ENCODE measurements around the gene MAN2B1. TPM values are rescaled to one million over a fixed set of nuclear protein-coding genes. Genes with fewer than 3 reads are reported as not detected.

MAN2B1 gene
- total RNA-seq, 2 donors from 2014 or later = 111 to 118 TPM

GRCh38 chr19:12652219-12652618 lies 14.3 kb downstream of the MAN2B1 start:
- ATAC-seq (ENCODE audit: insufficient number of reproducible peaks, low FRiP score, low read depth) (no peak), DNase-seq (ENCODE audit: low spot score) (no peak)
- Histone ChIP-seq H3K9me3 (no peaks in the 10 kb centered on the region), H3K4me1 (ENCODE audit: control insufficient read depth in 1 of 2, low read depth in 2 of 2) (peaks cover 9 to 11% of the 10 kb centered on the region in 2 donors), H3K27ac (no peak overlapping the region), H3K4me3 (no peak overlapping the region), H3K36me3 (peaks cover under 1% of the 10 kb centered on the region), H3K27me3 (replicated peaks; ENCODE audit: insufficient read depth) (no peaks in the 10 kb centered on the region)
- TF ChIP-seq CTCF (IDR thresholded peaks at IDR 0.05) = no peak

- no peak overlapping the region for H3K4me3 ChIP-seq
- no peaks in the 10 kb centered on the region for H3K27me3 ChIP-seq (replicated peaks; ENCODE audit: insufficient read depth)
- DNase-seq (ENCODE audit: low spot score) = no peak
- no peak for TF ChIP-seq CTCF (IDR thresholded peaks at IDR 0.05)
- ATAC-seq (ENCODE audit: insufficient number of reproducible peaks, low FRiP score, low read depth) = no peak
- H3K9me3 ChIP-seq = no peaks in the 10 kb centered on the region
- no peak overlapping the region for H3K27ac ChIP-seq
- peaks cover 9 to 11% of the 10 kb centered on the region in 2 donors for H3K4me1 ChIP-seq (ENCODE audit: control insufficient read depth in 1 of 2, low read depth in 2 of 2)
- H3K36me3 ChIP-seq = no peaks in the 10 kb centered on the region
Observed at GRCh38 chr19:12649941-12650340, 16.6 kb downstream of the MAN2B1 start.

GRCh38 chr19:12648088-12648487 lies 18.5 kb downstream of the MAN2B1 start:
- DNase-seq (ENCODE audit: low spot score) = no peak

GRCh38 chr19:12647490-12648071 lies 19.0 kb downstream of the MAN2B1 start:
- H3K36me3 ChIP-seq = no peaks in the 10 kb centered on the region
- H3K9me3 ChIP-seq = no peaks in the 10 kb centered on the region
- H3K27ac ChIP-seq = no peak overlapping the region
- DNase-seq (ENCODE audit: low spot score) = no peak
- H3K27me3 ChIP-seq (replicated peaks; ENCODE audit: insufficient read depth) = no peaks in the 10 kb centered on the region
- peak overlapping the region; percentile 63 for H3K4me3 ChIP-seq
- peak; percentile 47 for ATAC-seq (ENCODE audit: insufficient number of reproducible peaks, low FRiP score, low read depth)
- peaks cover 9 to 11% of the 10 kb centered on the region in 2 donors for H3K4me1 ChIP-seq (ENCODE audit: control insufficient read depth in 1 of 2, low read depth in 2 of 2)
- no peak for TF ChIP-seq CTCF (IDR thresholded peaks at IDR 0.05)

More at GRCh38 chr19:12648088-12648487, 18.5 kb downstream of the MAN2B1 start:
- Histone ChIP-seq H3K9me3 (no peaks in the 10 kb centered on the region), H3K27ac (no peak overlapping the region), H3K4me3 (peak overlapping the region; percentile 63), H3K36me3 (no peaks in the 10 kb centered on the region), H3K27me3 (replicated peaks; ENCODE audit: insufficient read depth) (no peaks in the 10 kb centered on the region), H3K4me1 (ENCODE audit: control insufficient read depth in 1 of 2, low read depth in 2 of 2) (peaks cover 9 to 11% of the 10 kb centered on the region in 2 donors)
- TF ChIP-seq CTCF (IDR thresholded peaks at IDR 0.05) = no peak
- no peak for ATAC-seq (ENCODE audit: insufficient number of reproducible peaks, low FRiP score, low read depth)

- no peaks in the 10 kb centered on the region for H3K9me3 ChIP-seq
- no peaks in the 10 kb centered on the region for H3K27me3 ChIP-seq (replicated peaks; ENCODE audit: insufficient read depth)
- DNase-seq (ENCODE audit: low spot score) (no peak), ATAC-seq (ENCODE audit: insufficient number of reproducible peaks, low FRiP score, low read depth) (no peak)
- no peaks in the 10 kb centered on the region for H3K36me3 ChIP-seq
- H3K4me3 ChIP-seq = no peak overlapping the region
- peaks cover 9 to 11% of the 10 kb centered on the region in 2 donors for H3K4me1 ChIP-seq (ENCODE audit: control insufficient read depth in 1 of 2, low read depth in 2 of 2)
- TF ChIP-seq CTCF (IDR thresholded peaks at IDR 0.05) = no peak
- no peak overlapping the region for H3K27ac ChIP-seq
Observed at GRCh38 chr19:12647047-12647446, 19.5 kb downstream of the MAN2B1 start.
